Mammary microvascular endothelial cell (primary cell): ENCODE results near the gene OR11H12. TPM values are rescaled to one million over a fixed set of nuclear protein-coding genes. Genes with fewer than 3 reads are reported as not detected.

Experiments used
- total RNA-seq: library from RNA; depleted of rRNA; stranded (reverse); fragments of >200 nt; gene quantifications from 2 replicates; pipeline ENCODE4 v1.2.3, GENCODE V29; 2015

Gene OR11H12
- not detected in 2 replicates for total RNA-seq

GRCh38 chr14:18600817-18601216 lies at the start of gene OR11H12:
TSS of gene OR11H12 (plus strand) at chr14:18601117. CDS start at chr14:18601117, 0 bp downstream.

